K562 (cell line): Measurements from ENCODE around the gene XPOT. TPM values are rescaled to one million over a fixed set of nuclear protein-coding genes. Genes with fewer than 3 reads are reported as not detected.

Experiments
- ATAC-seq: fragments of 200-7000 bp; cut with Tn5 transposase; 3 replicates; pipeline ENCODE4 v1.9.1; 2020; ENCODE audit warnings: moderate library complexity
- BruUV-seq: library from RNA; stranded (reverse); fragments of 400-500 nt; replicated peaks from 2 replicates; lab custom pipeline; 2021; lab: Mats Ljungman, UMichigan
- CTCF ChIA-PET: fragments of 300-600 bp; formaldehyde crosslinking; extraction: SDS; loops from one replicate; lab custom pipeline; 2021; ENCODE audit warnings: low intra/inter-chr PET ratio; lab: Yijun Ruan, JAX
- POLR2A ChIA-PET: fragments of 300-600, 350-650 bp; sonication (Branson Sonifier 250); formaldehyde crosslinking; extraction: SDS; loops from one replicate; lab custom pipeline; 2021; ENCODE audit warnings: antibody characterized with exemption, inconsistent platforms; lab: Yijun Ruan, JAX
- DNase-seq, 4 experiments: peaks; one replicate each; pipeline versions ENCODE4 v3.0.0 to v3.0.0-alpha.2; 2011 to 2018; ENCODE audit warnings: low spot score in 3 of 4, mixed read lengths in 3 of 4; ENCODE audit errors: extremely low read depth in 1 of 4
- FAIRE-seq: peaks from 2 replicates; lab custom pipeline; 2011; peaks lifted over from hg19 to GRCh38; lab: Jason Lieb, UNC
- H2AFZ ChIP-seq: 2 replicates; pipeline ENCODE4 v1.6.0; 2011; ENCODE audit warnings: low read depth, low read length, control low read depth, inconsistent platforms
- H3K27ac ChIP-seq: fragments of 200-600 bp; 3 replicates; pipeline ENCODE4 v1.8.0; 2011; ENCODE audit warnings: low read depth, mild to moderate bottlenecking, control low read depth, inconsistent platforms, low read length, moderate library complexity, mixed read lengths; ENCODE audit errors: extremely low read depth
- H3K27me3 ChIP-seq, 2 experiments: fragments of 300-600 bp in 1 of 2; 2 replicates in 1 of 2; 3 replicates in 1 of 2; pipeline versions ENCODE4 v1.6.0 to v1.8.0; 2011; ENCODE audit warnings: inconsistent platforms in 2 of 2, low read length in 2 of 2, mild to moderate bottlenecking in 1 of 2, mixed read lengths in 1 of 2, moderate library complexity in 1 of 2; ENCODE audit not compliant: control insufficient read depth in 2 of 2, insufficient read depth in 2 of 2
- H3K36me3 ChIP-seq: fragments of 300-600 bp; 3 replicates; pipeline ENCODE4 v1.8.0; 2011; ENCODE audit warnings: mild to moderate bottlenecking, low read length, inconsistent platforms; ENCODE audit not compliant: control insufficient read depth, insufficient read depth
- H3K4me1 ChIP-seq, 2 experiments: fragments of 200-600 bp in 1 of 2; replicated peaks in 1 of 2; 2 replicates in 1 of 2; 3 replicates in 1 of 2; pipeline versions ENCODE4 v1.5.1 to v1.8.0; 2011; ENCODE audit warnings: inconsistent platforms in 2 of 2, low read length in 2 of 2, mild to moderate bottlenecking in 1 of 2, mixed read lengths in 1 of 2, moderate library complexity in 1 of 2; ENCODE audit not compliant: control insufficient read depth in 2 of 2, insufficient read depth in 2 of 2
- H3K4me2 ChIP-seq: 2 replicates; pipeline ENCODE4 v1.6.1; 2011; ENCODE audit warnings: low read length, control low read depth, inconsistent platforms, mixed read lengths; ENCODE audit not compliant: insufficient read depth
- H3K4me3 ChIP-seq: fragments of 200-600 bp; sonication (generic), shearing (Covaris generic); 2 replicates; pipeline ENCODE4 v1.5.1; 2016; ENCODE audit warnings: control low read depth, inconsistent platforms
- H3K79me2 ChIP-seq: fragments of 200-600 bp; 3 replicates; pipeline ENCODE4 v1.8.0; 2011; ENCODE audit warnings: low read length, inconsistent platforms; ENCODE audit not compliant: control insufficient read depth, insufficient read depth
- H3K9ac ChIP-seq, 2 experiments: 2 replicates each; pipeline versions ENCODE4 v1.6.0 to v1.6.1; 2011; ENCODE audit warnings: low read depth in 2 of 2, low read length in 2 of 2, control low read depth in 1 of 2, inconsistent platforms in 1 of 2, mild to moderate bottlenecking in 1 of 2, mixed read lengths in 1 of 2; ENCODE audit not compliant: insufficient read depth in 1 of 2
- H3K9me1 ChIP-seq: one replicate; pipeline ENCODE4 v1.6.0; 2011; ENCODE audit warnings: inconsistent platforms, mild to moderate bottlenecking, low read length, moderate library complexity; ENCODE audit not compliant: control insufficient read depth, insufficient read depth
- H3K9me3 ChIP-seq: replicated peaks from 2 replicates; pipeline ENCODE4 v1.5.1; 2011; ENCODE audit warnings: low read depth, low read length, inconsistent platforms; ENCODE audit not compliant: control insufficient read depth, insufficient read depth
- H4K20me1 ChIP-seq: replicated peaks from 2 replicates; pipeline ENCODE4 v1.6.1; 2011; ENCODE audit warnings: low read length, inconsistent platforms, mixed read lengths; ENCODE audit not compliant: control insufficient read depth, insufficient read depth
- CHD2 ChIP-seq: IDR thresholded peaks from 2 replicates; pipeline ENCODE4 v1.6.1; 2011; ENCODE audit warnings: low read depth, low read length
- ELF1 ChIP-seq: fragments of 200-800 bp; sonication (Bioruptor generic); IDR thresholded peaks from 2 replicates; pipeline ENCODE4 v1.6.1; 2016; ENCODE audit warnings: missing genetic modification characterization, missing compliant biosample characterization
- MAFG ChIP-seq: fragments of 450-650 bp; conservative IDR thresholded peaks from 2 replicates; pipeline ENCODE4 v1.6.1; 2016; ENCODE audit warnings: missing genetic modification characterization, missing compliant biosample characterization
- SRSF7 ChIP-seq: fragments of 200-400 bp; formaldehyde crosslinking; optimal IDR thresholded peaks from 2 replicates; pipeline ENCODE3; 2017; ENCODE audit warnings: mild to moderate bottlenecking, low read depth, low read length
- TBP ChIP-seq: optimal IDR thresholded peaks from 2 replicates; pipeline ENCODE3; 2011; ENCODE audit warnings: low read depth, low read length, improper control_type of control experiment
- ZKSCAN8 ChIP-seq: fragments of 200-800 bp; sonication (Bioruptor generic); IDR thresholded peaks from 2 replicates; pipeline ENCODE4 v1.6.1; 2016; ENCODE audit warnings: missing genetic modification characterization, missing compliant biosample characterization
- ZNF41 ChIP-seq: fragments of 250-450 bp; sonication (Bioruptor Pico); conservative IDR thresholded peaks from 2 replicates; pipeline ENCODE4 v1.4.0; 2020; ENCODE audit warnings: mild to moderate bottlenecking
- WGBS: fragments of 100-300 bp; shearing (Covaris generic); methylation state at CpG from one replicate; pipeline ENCODE4 v1.1.6; 2016; ENCODE audit warnings: low coverage, mixed read lengths; ENCODE audit not compliant: insufficient coverage; ENCODE audit errors: missing lambda C conversion rate; 5-methylcytosine and 5-hydroxymethylcytosine counted together
- in situ Hi-C: fragments of 300-500 bp; cut with MboI; formaldehyde crosslinking; loops from 4 replicates; pipeline ENCODE4 v1.15.0; 2018; ENCODE audit warnings: inconsistent platforms, mixed read lengths
- intact Hi-C: fragments of 100-400 bp; cut with micrococcal nuclease; formaldehyde crosslinking; loops from 2 replicates; pipeline ENCODE4 v1.14.2; 2022
- polyA plus RNA-seq, 8 experiments: library from polyadenylated mRNA; depleted of rRNA in 4 of 8; stranded (reverse) in 5 of 8; unstranded in 3 of 8; fragments of >200 nt; fragmentation: Nextera tagmentation in 2 of 8; fragmentation: Illumina TruSeq in 1 of 8; extraction: Ambion mirVana in 2 of 8; extraction: Trizol in 1 of 8; gene quantifications; 2 replicates each; pipeline versions ENCODE4 v1.2.1 to v1.2.3, GENCODE V29; 2011 to 2014; ENCODE audit warnings: inconsistent platforms in 1 of 8, missing spikeins in 1 of 8
- total RNA-seq, 7 experiments: library from RNA; depleted of rRNA in 6 of 7; stranded (reverse); fragments of >200 nt in 6 of 7; fragmentation: Illumina TruSeq in 2 of 7; extraction: Trizol in 2 of 7; gene quantifications; 2 replicates each; pipeline versions ENCODE4 v1.2.1 to v1.2.3, GENCODE V29; 2011 to 2021; ENCODE audit warnings: low replicate concordance in 1 of 7
- TF ChIP-seq, protein P1 (sequence below): IDR thresholded peaks from 2 replicates; pipeline ENCODE4 v1.6.1; 2016; ENCODE audit warnings: missing genetic modification characterization, missing compliant biosample characterization
- TF ChIP-seq, protein P2 (sequence below): fragments of 250-450 bp; sonication (Bioruptor Pico); IDR thresholded peaks from 2 replicates; pipeline ENCODE4 v1.4.0; 2020; ENCODE audit warnings: mild to moderate bottlenecking, moderate library complexity
- TF ChIP-seq, protein P3 (sequence below): IDR thresholded peaks from 2 replicates; pipeline ENCODE4 v1.6.1; 2011; ENCODE audit warnings: borderline replicate concordance, low read depth, mild to moderate bottlenecking, moderate library complexity, low read length; ENCODE audit not compliant: insufficient read depth, poor library complexity, severe bottlenecking

Gene XPOT
- total and polyA plus RNA-seq, 9 of the 15 experiments (the other 6 are each of a cell fraction or from before 2014, with no cell fraction given) = 26.2 to 192 (median 102) TPM

DNA sequence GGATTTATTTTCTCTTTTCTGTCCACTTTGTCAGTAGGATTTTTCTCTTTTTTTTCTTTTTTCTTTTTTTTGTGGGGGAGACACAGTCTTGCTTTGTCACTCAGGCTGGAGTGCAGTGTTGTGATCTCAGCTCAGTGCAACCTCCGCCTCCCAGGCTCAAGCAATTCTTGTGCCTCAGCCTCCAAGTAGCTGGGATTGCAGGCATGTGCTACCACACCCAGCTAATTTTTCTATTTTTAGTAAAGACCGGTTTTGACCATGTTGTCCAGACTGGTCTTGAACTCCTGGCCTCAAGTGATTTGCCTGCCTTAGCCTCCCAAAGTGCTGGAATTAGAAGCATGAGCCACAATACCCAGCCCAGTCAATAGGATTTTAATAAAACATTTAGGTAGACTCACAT lies 26.7 kb downstream of the XPOT start:
- Histone ChIP-seq H3K9me1 (no peaks in the 10 kb centered on the region), H3K4me1 (no peaks in the 10 kb centered on the region), H3K9ac (no peak overlapping the region), H3K27ac (no peak overlapping the region), H3K4me2 (no peak overlapping the region), H2AFZ (no peak overlapping the region), H3K9me3 (no peaks in the 10 kb centered on the region), H3K4me3 (no peak overlapping the region), H4K20me1 (no peaks in the 10 kb centered on the region), H3K27me3 (no peaks in the 10 kb centered on the region), H3K36me3 (peaks cover 96% of the 10 kb centered on the region), H3K79me2 (peaks cover 3% of the 10 kb centered on the region; the same call in 2 of the 3 replicates)
- in situ Hi-C loops = no loop called here
- FAIRE-seq (no peak), DNase-seq (no peak), ATAC-seq (no peak)
- TF ChIP-seq ELF1 (tag) = no peak
- TF ChIP-seq MAFG = no peak
- ChIA-PET CTCF (no interaction called here), POLR2A (interaction anchor here (0.9 to 2.6 kb wide), 6 partner anchors 12 to 27 kb away, joined by 3 to 9 read pairs (median 4); partner anchors contain the start of gene XPOT)
- WGBS = 80% methylated on average over 2 of the region's 2 CpGs
- no TSS peak for BruUV-seq
- intact Hi-C loops = no loop called here

DNA sequence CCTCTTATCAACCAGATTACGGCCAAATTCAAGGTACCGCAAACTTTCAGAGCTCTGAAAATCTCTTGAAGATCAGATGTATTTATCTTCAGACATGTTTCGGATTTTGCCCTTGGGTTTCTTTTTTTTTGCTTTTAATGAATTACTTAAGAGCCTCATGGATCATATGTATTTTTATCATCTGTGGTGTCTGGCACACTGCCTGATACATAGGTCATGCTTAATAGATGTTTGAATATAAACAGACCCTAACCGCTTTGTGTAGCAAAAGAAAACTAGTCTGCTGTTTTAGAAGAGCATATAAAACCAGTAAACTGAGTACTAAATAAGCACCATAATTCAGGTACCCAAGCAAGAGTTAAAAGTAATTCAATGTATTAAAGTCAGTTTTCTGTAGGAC lies 27.6 kb downstream of the XPOT start:
- FAIRE-seq = no peak
- no peak for DNase-seq
- 91% methylated on average over 4 of the region's 4 CpGs for WGBS
- ATAC-seq = no peak
- no peak overlapping the region for H2AFZ ChIP-seq
- H3K79me2 ChIP-seq = peaks cover 3% of the 10 kb centered on the region; the same call in 1 of the 3 replicates
- no peak overlapping the region for H3K4me2 ChIP-seq
- H4K20me1 ChIP-seq = no peaks in the 10 kb centered on the region
- H3K4me3 ChIP-seq = no peak overlapping the region
- no peaks in the 10 kb centered on the region for H3K9me3 ChIP-seq
- H3K9ac ChIP-seq = no peak overlapping the region
- H3K4me1 ChIP-seq = no peaks in the 10 kb centered on the region
- in situ Hi-C loops = no loop called here
- H3K27ac ChIP-seq = no peak overlapping the region
- CTCF ChIA-PET = no interaction called here
- intact Hi-C loops = no loop called here
- H3K9me1 ChIP-seq = no peaks in the 10 kb centered on the region
- POLR2A ChIA-PET = interaction anchor here (0.9 to 2.6 kb wide), 5 partner anchors 11 to 19 kb away, joined by 3 to 9 read pairs (median 4); no protein-coding TSS in a partner anchor
- H3K27me3 ChIP-seq = no peaks in the 10 kb centered on the region
- no TSS peak for BruUV-seq
- H3K36me3 ChIP-seq = peaks cover 95% of the 10 kb centered on the region
- TF ChIP-seq TBP = no peak
- TF ChIP-seq SRSF7 = no peak
- no peak for TF ChIP-seq ZNF41 (CRISPR knock-in tag)
- TF ChIP-seq CHD2 = no peak
- no peak for TF ChIP-seq ZKSCAN8
- TF ChIP-seq, protein P1, sequence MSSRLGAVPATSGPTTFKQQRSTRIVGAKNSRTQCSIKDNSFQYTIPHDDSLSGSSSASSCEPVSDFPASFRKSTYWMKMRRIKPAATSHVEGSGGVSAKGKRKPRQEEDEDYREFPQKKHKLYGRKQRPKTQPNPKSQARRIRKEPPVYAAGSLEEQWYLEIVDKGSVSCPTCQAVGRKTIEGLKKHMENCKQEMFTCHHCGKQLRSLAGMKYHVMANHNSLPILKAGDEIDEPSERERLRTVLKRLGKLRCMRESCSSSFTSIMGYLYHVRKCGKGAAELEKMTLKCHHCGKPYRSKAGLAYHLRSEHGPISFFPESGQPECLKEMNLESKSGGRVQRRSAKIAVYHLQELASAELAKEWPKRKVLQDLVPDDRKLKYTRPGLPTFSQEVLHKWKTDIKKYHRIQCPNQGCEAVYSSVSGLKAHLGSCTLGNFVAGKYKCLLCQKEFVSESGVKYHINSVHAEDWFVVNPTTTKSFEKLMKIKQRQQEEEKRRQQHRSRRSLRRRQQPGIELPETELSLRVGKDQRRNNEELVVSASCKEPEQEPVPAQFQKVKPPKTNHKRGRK = no peak
- TF ChIP-seq, protein P2, sequence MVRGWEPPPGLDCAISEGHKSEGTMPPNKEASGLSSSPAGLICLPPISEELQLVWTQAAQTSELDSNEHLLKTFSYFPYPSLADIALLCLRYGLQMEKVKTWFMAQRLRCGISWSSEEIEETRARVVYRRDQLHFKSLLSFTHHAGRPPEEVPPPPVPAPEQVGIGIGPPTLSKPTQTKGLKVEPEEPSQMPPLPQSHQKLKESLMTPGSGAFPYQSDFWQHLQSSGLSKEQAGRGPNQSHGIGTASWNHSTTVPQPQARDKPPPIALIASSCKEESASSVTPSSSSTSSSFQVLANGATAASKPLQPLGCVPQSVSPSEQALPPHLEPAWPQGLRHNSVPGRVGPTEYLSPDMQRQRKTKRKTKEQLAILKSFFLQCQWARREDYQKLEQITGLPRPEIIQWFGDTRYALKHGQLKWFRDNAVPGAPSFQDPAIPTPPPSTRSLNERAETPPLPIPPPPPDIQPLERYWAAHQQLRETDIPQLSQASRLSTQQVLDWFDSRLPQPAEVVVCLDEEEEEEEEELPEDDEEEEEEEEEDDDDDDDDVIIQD (CRISPR knock-in tag) = no peak
- TF ChIP-seq, protein P3, sequence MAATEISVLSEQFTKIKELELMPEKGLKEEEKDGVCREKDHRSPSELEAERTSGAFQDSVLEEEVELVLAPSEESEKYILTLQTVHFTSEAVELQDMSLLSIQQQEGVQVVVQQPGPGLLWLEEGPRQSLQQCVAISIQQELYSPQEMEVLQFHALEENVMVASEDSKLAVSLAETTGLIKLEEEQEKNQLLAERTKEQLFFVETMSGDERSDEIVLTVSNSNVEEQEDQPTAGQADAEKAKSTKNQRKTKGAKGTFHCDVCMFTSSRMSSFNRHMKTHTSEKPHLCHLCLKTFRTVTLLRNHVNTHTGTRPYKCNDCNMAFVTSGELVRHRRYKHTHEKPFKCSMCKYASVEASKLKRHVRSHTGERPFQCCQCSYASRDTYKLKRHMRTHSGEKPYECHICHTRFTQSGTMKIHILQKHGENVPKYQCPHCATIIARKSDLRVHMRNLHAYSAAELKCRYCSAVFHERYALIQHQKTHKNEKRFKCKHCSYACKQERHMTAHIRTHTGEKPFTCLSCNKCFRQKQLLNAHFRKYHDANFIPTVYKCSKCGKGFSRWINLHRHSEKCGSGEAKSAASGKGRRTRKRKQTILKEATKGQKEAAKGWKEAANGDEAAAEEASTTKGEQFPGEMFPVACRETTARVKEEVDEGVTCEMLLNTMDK = no peak
